ENCODE data around the gene CHAF1A. TPM values are rescaled to one million over a fixed set of nuclear protein-coding genes. Genes with fewer than 3 reads are reported as not detected.

The CHAF1A gene
- total RNA-seq, 4 donors from 2014 or later = 4.9 to 18.6 (median 8.1) TPM

DNA sequence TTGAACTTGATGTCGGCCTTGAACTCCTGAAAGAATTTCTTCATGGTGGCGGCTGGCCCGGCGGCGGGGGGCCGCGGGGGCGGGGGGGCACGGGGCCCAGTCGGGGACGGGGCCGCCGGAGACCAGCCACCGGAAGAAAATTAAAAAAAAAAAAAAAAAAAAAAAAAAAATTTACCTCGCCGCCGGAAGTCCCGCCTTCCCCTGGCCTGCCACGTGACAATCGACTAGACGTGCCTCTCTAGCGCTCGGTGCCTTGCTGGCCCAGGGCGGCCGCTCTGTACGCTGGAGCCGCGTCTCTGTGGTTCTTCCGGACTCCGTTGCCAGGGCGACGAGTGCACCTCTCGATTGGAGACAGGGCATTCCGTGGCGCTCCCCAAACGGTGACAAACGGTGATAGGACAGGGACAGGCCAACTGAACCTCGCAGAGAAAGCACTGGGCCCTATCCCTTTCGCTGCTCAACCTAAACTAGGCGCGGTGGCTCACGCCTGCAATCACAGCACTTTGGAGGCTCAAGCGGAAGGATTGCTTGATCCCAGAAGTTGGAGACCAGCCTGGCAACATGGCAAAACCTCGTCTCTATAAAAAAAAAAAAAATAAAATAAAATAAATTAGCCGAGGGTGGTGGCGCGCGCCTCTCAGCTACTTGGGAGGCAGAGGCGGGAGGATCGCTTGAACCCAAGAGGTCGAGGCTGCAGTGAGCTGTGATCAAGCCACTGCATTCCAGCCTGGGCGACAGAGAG is 55.4 kb downstream of the CHAF1A start, which contains the start of gene UBXN6:
Gene UBXN6 (minus strand): TSS at position 141 of the 742 bp plus-strand sequence. CDS start 97 bp downstream, at position 44.
- Histone ChIP-seq H3K9me3 (no peaks in the 10 kb centered on the region), H3K4me1 (peaks cover 0 to 38% (median 19%) of the 10 kb centered on the region in 4 donors), H3K27ac (peak within 1 kb of the TSS; percentile 83 to 96 (median 92)), H3K4me3 (peak within 1 kb of the TSS; percentile 65 to 90 (median 82)), H3K36me3 (peaks cover 0 to 22% (median 3%) of the 10 kb centered on the region in 3 donors), H3K27me3 (no peaks in the 10 kb centered on the region)
- DNase-seq (ENCODE audit: low spot score in 2 of 2) = peak; percentile 95 to 97
- WGBS, 2 donors = 11 to 12% methylated on average over 39 to 52 of the region's 52 CpGs
- TF ChIP-seq, protein P1, sequence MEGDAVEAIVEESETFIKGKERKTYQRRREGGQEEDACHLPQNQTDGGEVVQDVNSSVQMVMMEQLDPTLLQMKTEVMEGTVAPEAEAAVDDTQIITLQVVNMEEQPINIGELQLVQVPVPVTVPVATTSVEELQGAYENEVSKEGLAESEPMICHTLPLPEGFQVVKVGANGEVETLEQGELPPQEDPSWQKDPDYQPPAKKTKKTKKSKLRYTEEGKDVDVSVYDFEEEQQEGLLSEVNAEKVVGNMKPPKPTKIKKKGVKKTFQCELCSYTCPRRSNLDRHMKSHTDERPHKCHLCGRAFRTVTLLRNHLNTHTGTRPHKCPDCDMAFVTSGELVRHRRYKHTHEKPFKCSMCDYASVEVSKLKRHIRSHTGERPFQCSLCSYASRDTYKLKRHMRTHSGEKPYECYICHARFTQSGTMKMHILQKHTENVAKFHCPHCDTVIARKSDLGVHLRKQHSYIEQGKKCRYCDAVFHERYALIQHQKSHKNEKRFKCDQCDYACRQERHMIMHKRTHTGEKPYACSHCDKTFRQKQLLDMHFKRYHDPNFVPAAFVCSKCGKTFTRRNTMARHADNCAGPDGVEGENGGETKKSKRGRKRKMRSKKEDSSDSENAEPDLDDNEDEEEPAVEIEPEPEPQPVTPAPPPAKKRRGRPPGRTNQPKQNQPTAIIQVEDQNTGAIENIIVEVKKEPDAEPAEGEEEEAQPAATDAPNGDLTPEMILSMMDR (IDR thresholded peaks at IDR 0.05) = peak in 2 of 5 experiments; percentile 28 to 53
- TF ChIP-seq POLR2A (IDR thresholded peaks at IDR 0.05) = no peak
- peak; percentile 28 to 69 for TF ChIP-seq EP300 (IDR thresholded peaks at IDR 0.05)

DNA sequence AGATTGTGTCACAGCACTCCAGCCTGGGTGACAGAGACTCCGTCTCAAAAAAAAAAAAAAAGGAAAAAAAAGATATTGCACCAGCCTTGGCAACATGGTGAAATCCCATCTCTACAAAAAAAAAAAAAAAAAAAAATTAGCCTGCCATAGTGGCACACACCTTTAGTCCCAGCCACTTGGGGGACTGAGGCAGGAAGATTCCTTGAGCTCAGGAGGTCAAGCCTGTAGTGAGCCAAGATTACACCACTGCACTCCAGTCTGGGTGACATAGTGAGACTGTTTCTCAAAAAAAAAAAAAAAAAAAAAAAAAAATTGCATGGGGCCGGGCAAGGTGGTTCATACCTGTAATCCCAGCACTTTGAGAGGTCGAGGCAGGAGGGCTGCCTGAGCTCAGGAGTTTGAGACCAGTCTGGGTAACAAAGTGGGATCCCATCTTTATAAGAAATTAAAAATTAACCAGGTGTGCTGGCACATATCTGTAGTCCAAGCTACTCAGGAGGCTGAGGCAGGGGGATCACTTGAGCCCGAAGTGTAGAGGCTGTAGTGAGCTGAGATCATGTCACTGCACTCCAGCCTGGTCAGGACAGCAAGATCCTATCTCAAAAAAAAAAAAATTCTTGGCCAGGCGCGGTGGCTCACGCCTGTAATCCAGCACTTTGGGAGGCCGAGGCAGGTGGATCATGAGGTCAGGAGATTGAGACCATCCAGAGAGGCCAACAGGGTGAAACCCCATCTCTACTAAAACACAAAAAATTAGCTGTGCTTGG is 62.6 kb downstream of the CHAF1A start:
- no peak overlapping the region for H3K27ac ChIP-seq
- no peaks in the 10 kb centered on the region for H3K9me3 ChIP-seq
- WGBS, 2 donors = 82 to 86% methylated on average over 8 of the region's 8 CpGs
- H3K4me3 ChIP-seq = no peak overlapping the region
- no peaks in the 10 kb centered on the region for H3K36me3 ChIP-seq
- H3K27me3 ChIP-seq = no peaks in the 10 kb centered on the region
- TF ChIP-seq POLR2A (IDR thresholded peaks at IDR 0.05) = no peak
- TF ChIP-seq, protein P1 (IDR thresholded peaks at IDR 0.05) = no peak
- no peak for TF ChIP-seq EP300 (IDR thresholded peaks at IDR 0.05)
- H3K4me1 ChIP-seq = no peaks in the 10 kb centered on the region
- DNase-seq (ENCODE audit: low spot score in 2 of 2) = no peak

DNA sequence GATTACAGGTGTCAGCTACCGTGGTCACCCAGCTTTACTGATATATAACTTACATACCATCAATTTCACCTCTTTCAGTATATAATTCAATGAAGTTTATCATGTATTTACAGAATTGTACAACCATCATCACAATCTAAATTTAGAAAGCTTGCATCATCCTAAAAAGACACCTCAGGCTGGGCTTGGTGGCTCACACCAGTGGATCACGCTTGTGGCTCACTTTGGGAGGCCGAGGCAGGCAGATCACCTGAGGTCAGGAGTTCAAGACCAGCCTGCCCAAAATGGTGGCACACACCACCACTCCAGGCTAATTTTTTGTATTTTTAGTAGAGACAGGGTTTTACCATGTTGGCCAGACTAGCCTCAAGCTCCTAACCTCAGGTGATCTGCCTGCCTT is 65.4 kb downstream of the CHAF1A start:
- H3K9me3 ChIP-seq = no peaks in the 10 kb centered on the region
- H3K27ac ChIP-seq = no peak overlapping the region
- 89 to 92% methylated on average over 3 of the region's 3 CpGs for WGBS, 2 donors
- H3K4me1 ChIP-seq = peaks cover 0 to 7% (median 3%) of the 10 kb centered on the region in 4 donors
- H3K4me3 ChIP-seq = no peak overlapping the region
- H3K36me3 ChIP-seq = no peaks in the 10 kb centered on the region
- no peaks in the 10 kb centered on the region for H3K27me3 ChIP-seq
- DNase-seq (ENCODE audit: low spot score in 2 of 2) = no peak
- TF ChIP-seq, protein P1 (IDR thresholded peaks at IDR 0.05) = no peak
- TF ChIP-seq POLR2A (IDR thresholded peaks at IDR 0.05) (no peak), EP300 (IDR thresholded peaks at IDR 0.05) (no peak)

DNA sequence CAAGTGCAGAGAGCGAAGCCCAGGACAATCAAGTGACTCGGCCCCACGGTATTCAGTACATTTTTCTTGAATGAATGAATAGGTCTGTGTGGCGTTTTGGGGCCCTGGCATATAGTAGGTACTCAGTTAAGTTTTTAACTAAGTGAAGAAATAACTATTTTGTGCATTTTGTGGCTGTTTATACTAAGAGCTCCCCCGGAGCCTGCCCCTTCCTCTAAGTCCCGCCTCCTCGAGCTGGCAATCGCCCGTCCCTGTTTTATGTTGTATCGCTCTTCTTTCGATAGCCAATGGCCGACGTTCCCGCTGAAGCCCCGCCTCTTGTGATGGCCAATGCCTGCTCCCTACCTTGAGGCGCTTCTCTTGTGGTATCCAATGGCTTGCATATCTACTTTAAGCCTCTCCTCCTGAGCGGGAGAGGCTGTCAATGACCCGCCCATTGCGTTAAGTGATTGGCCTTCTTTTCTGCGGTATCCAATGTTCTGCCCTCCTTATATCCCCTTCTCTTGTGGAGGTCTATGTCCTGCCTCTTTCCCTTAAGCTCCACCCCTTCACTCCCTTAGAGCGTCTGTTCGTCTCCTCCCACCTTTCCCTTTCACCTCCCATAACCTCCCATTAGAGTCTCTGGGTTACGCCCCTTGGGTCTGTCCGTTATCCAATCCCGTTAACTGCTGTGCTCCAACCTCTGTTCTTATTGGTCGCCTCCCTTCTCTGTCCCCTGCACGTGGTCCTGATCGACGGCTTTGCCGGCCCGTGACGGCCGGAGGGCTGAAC is 69.1 kb downstream of the CHAF1A start:
- peak; percentile 96 to 97 for DNase-seq (ENCODE audit: low spot score in 2 of 2)
- peaks cover 0 to 17% (median 0%) of the 10 kb centered on the region in 3 donors for H3K36me3 ChIP-seq
- TF ChIP-seq EP300 (IDR thresholded peaks at IDR 0.05) (peak; percentile 43 to 74), POLR2A (IDR thresholded peaks at IDR 0.05) (peak in 1 of 2 donors; percentile 64)
- TF ChIP-seq, protein P1 (IDR thresholded peaks at IDR 0.05) = peak in 2 of 5 experiments; percentile 16 to 40
- H3K9me3 ChIP-seq = no peaks in the 10 kb centered on the region
- H3K27me3 ChIP-seq = no peaks in the 10 kb centered on the region
- peak overlapping the region; percentile 42 to 86 (median 82) for H3K4me3 ChIP-seq
- H3K27ac ChIP-seq = peak overlapping the region; percentile 47 to 93 (median 88)
- 1% methylated on average over 33 of the region's 33 CpGs for WGBS, 2 donors
- H3K4me1 ChIP-seq = peaks cover 0 to 30% (median 21%) of the 10 kb centered on the region in 4 donors

All from tibial nerve (tissue), 4 donors.